Superior temporal gyrus (tissue), 1 donor: ENCODE measurements around the gene GLRB.
"Not testable (repeated sequence)": the region's sequence is repeated elsewhere in the genome, so short reads cannot be mapped to it uniquely, and the experiment has no call there.

ENCODE experiments used
- DNase-seq: peaks from one replicate; pipeline ENCODE4 v3.0.0-alpha.2; 2016; ENCODE audit errors: extremely low spot score

GLRB gene

DNA sequence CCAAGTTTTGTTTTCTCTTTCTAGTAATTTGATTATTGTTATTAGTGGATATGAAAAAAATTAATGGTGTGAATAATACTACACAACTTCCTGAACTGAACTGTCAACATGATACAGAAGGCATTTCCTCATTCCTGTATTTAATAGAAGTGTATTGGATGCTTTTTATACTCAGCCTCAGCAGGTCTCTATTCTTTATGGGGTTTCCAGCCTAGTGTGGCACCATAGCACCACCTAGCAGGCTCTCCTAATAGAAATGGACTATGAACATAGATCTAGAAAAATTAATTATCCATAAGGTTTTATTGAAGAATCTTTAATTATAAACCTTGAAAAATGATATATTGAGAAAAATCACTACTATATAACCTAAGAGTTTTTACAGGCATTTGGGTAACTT, 52.4 kb downstream of the GLRB start:
- DNase-seq: peak; percentile 22

DNA sequence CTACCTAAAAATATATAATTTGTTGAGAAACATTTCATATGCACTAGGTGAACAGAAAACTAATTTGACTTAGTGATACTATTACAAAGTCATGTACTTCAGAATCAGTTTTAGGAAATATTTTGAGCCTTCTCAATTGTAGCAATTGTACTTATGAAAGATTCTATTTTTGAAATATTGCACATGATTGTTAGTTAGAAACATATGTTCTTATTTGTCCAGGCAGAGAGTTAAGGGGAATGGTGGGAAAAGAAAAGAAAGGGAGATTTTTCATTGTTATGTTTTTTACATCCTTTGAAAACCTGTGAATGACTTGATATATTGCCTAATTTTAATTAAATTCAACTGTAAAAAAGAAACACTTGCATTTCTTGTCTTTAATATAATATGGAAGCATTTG, 66.0 kb downstream of the GLRB start:
- DNase-seq: no peak

DNA sequence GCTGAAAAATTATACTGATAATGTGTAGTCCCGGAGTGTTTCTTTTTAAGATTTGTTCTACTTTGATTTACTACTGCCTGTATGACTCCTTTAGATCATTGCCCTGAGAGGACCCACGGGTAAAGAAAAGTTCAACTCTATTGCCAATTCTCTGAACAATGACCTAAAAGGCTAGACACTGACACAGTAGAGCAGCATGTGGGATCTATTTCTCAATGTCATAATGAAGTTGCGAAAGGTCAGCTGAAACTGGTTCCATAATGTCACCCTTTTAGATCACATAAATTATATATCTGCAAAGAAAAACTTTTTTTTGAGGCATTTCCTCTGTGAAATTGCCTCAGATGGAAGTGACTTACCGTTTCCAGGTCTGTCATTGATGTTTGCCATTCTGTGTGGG, 67.4 kb downstream of the GLRB start:
- no peak for DNase-seq

DNA sequence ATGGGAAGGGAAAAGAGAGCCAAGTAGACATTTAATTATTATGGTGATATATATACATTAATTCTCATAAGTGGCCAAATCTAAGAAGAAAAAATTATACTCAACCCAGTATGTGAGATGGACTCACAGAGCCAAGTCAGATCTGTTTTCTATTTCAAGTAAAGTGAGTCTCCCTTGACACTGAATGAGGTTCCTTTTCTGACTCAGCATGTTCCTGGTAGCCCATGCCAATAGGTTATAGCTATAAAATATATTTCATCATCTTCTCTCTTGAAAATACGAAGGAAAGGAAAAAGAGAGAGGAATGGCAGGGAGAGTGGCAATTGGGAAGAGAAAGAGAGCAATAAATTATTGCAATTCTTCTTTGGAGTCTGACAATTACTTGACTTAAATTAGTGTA, 75.8 kb downstream of the GLRB start:
- no peak for DNase-seq

DNA sequence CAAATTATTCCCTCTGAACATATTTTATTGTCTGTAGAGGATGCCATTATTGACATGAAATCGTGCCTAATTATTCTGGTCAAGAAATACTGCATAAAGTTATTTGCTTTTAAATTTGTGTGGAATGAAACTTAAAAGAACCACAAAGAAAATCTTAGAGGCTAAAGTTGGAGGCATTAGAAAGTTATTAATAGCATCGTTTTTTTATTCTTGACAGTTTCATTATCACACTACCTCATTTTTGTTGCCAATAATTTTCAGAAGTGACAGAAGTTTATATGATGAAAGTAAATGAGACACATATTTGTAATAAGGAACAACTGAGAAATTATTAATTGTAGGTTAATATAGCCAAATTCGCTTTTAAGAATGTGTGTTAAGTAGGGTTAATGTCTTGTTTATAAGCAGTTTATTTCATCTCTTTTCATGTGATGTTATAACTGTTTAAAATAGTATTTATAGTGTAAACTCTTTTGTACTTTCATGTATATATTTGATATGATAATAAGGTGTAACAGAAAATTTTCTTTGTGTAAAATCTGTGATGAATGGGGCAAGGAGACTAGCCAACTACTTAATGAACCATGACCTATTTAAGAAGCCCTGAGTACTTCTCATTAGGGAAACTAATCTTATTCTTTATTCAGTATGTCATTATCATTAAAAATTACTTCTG, 90.1 kb downstream of the GLRB start:
- DNase-seq: no peak

DNA sequence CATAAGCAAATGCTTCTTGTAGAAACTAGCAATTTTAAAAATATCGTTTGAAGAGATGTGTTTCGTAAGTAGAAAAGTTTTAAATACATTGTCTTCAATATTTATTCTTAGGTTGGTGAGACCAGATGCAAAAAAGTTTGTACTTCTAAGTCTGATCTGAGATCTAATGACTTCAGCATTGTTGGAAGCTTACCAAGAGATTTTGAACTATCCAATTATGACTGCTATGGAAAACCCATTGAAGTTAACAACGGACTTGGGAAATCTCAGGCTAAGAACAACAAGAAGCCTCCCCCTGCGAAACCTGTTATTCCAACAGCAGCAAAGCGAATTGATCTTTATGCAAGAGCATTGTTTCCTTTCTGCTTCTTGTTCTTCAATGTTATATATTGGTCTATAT, 94.4 kb downstream of the GLRB start:
- DNase-seq: no peak

DNA sequence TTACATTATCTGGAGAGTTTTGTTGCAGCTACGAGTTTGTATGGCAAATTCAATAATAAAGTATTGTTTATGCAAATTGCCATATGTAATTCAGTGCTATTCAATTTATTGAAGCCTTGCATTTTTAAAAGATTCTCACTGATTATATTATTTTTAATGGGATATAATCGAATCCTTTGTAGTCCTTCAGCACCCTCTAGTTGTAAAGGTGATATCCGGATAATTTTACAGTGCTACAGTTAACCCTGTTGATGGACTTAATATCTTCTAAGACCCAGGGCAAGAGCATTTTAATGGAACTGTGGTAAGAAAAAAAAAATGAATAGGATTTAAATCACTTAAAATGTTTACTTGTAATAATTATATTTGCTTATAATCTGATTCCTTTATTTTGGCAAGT, 96.1 kb downstream of the GLRB start:
- DNase-seq: no peak

DNA sequence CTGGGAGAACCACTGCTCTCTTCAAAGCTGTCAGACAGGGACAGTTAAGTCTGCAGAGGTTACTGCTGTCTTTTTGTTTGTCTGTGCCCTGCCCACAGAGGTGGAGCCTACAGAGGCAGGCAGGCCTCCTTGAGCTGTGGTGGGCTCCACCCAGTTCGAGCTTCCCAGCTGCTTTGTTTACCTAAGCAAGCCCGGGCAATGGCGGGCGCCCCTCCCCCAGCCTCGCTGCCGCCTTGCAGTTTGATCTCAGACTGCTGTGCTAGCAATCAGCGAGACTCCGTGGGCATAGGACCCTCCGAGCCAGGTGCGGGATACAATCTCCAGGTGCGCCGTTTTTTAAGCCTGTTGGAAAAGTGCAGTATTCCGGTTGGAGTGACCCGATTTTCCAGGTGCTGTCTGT, 104.3 kb downstream of the GLRB start:
- not testable (repeated sequence) for DNase-seq

DNA sequence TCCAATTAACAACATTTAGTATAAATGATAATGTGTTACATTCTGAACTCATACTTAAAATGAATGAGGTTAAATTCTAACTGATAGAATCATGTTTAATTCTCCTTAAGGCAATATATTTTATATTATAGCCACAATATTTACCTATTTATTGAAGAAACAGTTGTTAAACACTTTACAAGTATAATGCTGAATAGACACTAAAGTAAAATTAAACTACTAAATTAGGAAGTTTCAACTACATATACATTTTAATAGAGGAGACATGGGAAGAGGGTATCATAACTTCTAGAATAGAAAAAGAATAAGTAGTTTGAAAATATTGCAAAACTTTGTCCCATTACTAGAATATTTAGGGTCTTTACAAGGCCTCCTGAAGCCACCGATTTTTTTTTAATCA, 108.3 kb downstream of the GLRB start:
- DNase-seq: no peak

DNA sequence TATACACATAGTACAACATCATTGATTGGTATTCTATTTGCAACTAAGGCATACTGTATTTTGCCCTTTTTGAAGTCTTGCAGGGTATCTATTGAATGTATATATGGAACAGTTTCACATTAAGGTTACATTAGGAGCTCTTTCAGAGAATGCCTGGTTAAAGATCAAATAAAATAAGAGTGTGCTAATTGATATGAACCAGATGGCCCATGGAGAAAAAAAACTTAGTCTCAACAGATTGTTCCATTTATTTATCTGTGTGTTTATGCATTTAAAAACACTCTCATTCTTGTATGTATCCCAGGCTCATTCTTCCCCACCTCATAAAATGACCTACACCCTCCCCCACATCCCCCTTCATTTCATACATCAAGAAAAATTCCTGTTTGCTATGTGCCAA, 109.4 kb downstream of the GLRB start:
- DNase-seq: no peak

DNA sequence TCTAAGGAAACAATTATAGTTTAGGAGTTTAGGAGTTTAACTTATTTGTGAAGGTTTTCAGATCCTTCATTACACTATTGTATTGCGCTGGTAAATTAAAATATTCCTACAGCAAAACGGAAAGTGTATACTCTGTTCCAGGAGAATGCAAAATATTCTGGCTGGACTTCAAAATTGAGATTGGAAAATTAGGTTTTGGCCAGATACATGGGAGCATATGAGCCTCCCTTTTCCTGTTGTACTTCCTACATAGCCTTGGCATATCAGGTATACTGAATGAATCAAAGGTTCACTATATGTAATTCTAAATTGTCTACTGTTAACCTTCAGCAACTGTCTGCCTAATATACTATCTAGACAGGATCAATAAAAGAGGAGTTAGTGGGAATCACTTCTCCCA, 119.4 kb downstream of the GLRB start:
- DNase-seq: no peak

DNA sequence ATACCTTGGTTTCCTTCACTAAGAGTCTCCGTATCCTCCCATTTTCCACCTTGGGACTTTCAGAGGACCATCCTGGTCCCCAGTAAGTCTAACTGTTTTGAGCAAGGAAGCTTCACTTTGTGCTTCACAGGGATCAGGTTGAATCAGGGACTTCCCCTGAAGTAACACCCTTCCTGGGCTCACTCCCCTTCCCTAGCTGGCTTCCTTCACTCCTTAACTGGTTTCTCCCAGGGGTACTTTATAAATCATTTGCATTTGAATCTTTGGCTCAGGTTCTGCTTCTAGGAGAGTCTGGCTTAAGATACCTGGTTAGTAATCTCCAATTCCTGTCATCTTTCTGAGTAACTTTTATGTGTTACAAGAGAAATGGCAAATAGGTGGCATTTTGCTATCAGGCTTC, 120.1 kb downstream of the GLRB start:
- DNase-seq: no peak

DNA sequence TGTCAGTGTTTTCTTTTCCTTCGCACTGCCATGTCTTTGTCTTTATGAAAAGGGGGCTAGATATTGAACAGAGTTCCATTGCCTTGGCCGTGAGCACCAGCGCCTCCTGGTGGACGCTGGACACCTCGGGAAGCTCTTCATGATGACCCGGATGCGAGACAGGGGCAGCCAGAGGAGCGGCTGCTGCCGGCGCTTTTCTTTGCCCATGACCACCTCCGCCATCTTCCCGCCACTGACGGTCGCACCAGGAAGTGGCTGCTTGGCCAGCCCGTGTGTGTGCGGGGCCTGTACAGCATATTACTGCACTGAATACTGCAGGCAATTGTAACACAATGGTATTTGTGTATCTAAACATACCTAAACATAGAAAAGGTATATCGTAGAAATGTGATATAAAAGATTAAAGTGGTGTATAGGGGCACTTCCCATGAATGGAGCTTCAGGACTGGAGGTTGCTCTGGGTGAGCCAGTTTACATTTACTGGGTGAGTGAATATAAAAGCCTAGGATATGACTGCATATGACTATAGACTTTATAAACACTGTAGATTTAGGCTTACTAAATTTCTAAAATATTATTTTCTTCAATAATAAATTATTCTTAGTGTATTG, 128.8 kb downstream of the GLRB start:
- no peak for DNase-seq

DNA sequence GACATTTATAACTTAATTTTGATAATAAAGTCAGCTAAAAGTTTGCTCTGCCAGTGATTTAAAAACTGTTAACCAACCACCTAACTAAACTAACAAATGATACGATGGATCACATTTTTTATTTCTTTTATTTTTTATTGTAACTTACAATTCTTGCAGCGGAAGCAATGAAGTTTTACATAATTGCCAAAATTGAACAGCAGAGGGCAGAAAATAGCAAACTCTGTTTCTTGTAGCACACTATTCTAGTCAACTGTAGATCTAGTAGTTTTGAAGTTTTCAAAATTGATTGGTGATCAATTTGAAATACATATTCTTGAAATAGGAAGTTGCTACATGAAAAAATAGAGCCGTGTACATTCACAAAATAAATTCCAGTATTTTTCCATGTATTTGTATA, 141.8 kb downstream of the GLRB start:
- peak; percentile 85 for DNase-seq

DNA sequence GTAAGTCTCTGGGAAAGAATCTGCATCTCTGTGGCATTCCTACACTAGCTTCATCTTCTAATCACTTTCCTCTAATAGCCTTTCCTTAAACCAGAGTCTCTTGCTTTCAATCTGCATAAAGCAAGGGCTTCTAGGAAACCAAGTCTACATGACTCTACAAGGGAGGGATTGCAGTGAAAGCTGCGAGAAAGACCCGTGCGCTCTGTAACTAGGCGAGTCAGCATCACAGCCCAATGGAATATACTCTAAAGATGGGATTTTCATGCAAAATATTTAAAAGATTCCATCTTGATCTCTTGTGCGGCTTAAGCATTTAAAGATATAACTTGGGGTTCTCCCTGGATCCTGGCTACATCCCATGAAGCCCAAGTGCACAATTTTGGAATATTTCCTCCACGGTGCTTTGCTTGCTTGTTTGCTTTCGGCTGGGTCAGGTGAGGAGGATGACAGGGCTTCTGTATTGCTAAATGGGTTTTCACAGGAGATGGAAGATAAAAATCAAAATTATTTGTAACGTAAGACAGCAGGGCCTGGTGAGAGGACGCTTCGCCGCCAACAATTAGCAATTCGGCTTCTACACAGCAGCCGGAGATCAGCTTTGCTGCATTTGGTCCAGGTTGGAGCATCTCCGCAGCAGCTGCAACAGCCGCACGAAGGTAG, 143.9 kb downstream of the GLRB start:
- peak; percentile 70 for DNase-seq

DNA sequence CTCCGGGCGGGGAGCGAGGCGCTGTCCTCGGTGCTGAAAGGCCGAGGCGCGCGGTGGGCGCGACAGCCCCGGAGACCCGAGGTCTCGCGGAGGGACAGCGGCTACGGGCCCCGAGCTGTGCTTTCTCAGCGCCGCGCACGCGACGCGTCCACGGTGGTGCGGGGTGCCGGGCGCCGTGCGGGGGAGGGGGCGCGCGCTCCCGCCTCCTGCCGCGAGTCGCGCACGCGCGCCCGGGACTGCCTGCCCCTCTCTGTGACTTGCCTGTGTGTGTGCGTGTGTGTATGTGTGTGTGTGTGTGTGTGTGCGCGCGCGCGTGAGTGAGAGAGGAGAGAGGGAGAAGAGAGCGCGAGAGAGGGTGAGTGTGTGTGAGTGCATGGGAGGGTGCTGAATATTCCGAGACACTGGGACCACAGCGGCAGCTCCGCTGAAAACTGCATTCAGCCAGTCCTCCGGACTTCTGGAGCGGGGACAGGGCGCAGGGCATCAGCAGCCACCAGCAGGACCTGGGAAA, 144.5 kb downstream of the GLRB start, which contains the start of gene GRIA2:
TSS of gene GRIA2 (plus strand) at position 358 of the 511 bp plus-strand sequence. CDS start 315 bp downstream, outside the sequence.
- peak; percentile 81 for DNase-seq

DNA sequence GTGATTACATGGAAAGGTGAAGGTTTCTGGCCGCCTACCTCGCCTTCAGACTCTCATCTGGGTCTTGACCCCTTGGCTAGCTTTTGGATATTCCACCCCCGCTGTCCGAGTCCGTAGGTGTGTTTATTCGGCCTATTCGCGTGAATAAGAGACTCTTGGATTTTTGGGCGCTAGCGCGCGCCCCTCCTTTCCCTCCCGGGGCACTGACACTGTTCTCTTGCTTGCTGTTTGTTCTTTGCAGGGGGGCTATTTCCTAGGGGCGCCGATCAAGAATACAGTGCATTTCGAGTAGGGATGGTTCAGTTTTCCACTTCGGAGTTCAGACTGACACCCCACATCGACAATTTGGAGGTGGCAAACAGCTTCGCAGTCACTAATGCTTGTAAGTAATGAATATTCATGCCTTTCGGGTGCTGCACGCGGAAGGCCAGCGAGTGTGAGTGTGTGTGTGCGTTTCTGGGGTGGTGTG, 145.5 kb downstream of the GLRB start:
- peak; percentile 67 for DNase-seq
